Kidney (tissue), 14 donors: ENCODE data around the gene NEURL1B. TPM values are rescaled to one million over a fixed set of nuclear protein-coding genes. Genes with fewer than 3 reads are reported as not detected.

ENCODE experiments used
- DNase-seq, 5 donors: peaks; one replicate each; pipeline ENCODE4 v3.0.0-alpha.2; 2013 to 2020
- FAIRE-seq: peaks from 2 replicates; lab custom pipeline; 2012; peaks lifted over from hg19 to GRCh38; lab: Jason Lieb, UNC
- H3K27ac ChIP-seq, 2 donors: one replicate each; pipeline ENCODE4 v1.7.0; 2013; ENCODE audit warnings: low read depth in 2 of 2, low read length in 2 of 2, inconsistent platforms in 1 of 2
- H3K27me3 ChIP-seq: one replicate; pipeline ENCODE4 v1.7.1; 2013; ENCODE audit warnings: low read length, inconsistent platforms; ENCODE audit not compliant: control insufficient read depth, insufficient read depth
- H3K36me3 ChIP-seq, 3 donors: one replicate each; pipeline versions ENCODE4 v1.7.0 to v1.7.1; 2013; ENCODE audit warnings: low read length in 3 of 3, control low read depth in 1 of 3, inconsistent platforms in 1 of 3; ENCODE audit not compliant: insufficient read depth in 3 of 3, control insufficient read depth in 2 of 3
- H3K4me1 ChIP-seq, 3 donors: one replicate each; pipeline versions ENCODE4 v1.7.0 to v1.7.1; 2013; ENCODE audit warnings: low read length in 3 of 3, inconsistent platforms in 1 of 3, low read depth in 1 of 3; ENCODE audit not compliant: control insufficient read depth in 2 of 3, insufficient read depth in 2 of 3
- H3K4me3 ChIP-seq, 3 donors: one replicate each; pipeline versions ENCODE4 v1.7.0 to v1.8.1; 2013; ENCODE audit warnings: low read length in 3 of 3, control low read depth in 1 of 3, inconsistent platforms in 1 of 3
- H3K9ac ChIP-seq, 3 donors: one replicate each; pipeline versions ENCODE4 v1.7.0 to v1.7.1; 2013; ENCODE audit warnings: low read length in 3 of 3, control low read depth in 1 of 3, inconsistent platforms in 1 of 3
- H3K9me3 ChIP-seq, 3 donors: one replicate each; pipeline versions ENCODE4 v1.7.0 to v1.7.1; 2013; ENCODE audit warnings: low read length in 3 of 3, control low read depth in 1 of 3, inconsistent platforms in 1 of 3; ENCODE audit not compliant: control insufficient read depth in 2 of 3, insufficient read depth in 1 of 3
- intact Hi-C: fragments of 100-400 bp; cut with DNase I; formaldehyde crosslinking; loops from one replicate; pipeline ENCODE4 v1.11.1; 2022
- polyA plus RNA-seq: library from polyadenylated mRNA; stranded (reverse); fragments of 350-450 nt; fragmentation: Illumina TruSeq; extraction: RNeasy Lipid Tissue Mini Kit (QIAGEN cat#74804); gene quantifications from one replicate; pipeline ENCODE4 v1.2.3, GENCODE V29; 2014; ENCODE audit warnings: low read depth, low replicate concordance; ENCODE audit not compliant: insufficient read depth
- total RNA-seq: library from RNA; stranded (reverse); fragmentation: NEBNext Ultra II Directional; extraction: Animal tissue kit (Norgen Biotek cat#: 25700); gene quantifications from one replicate; pipeline ENCODE4 v1.2.1, GENCODE V29; 2021
- TF ChIP-seq, protein P1 (sequence below): IDR thresholded peaks from 3 replicates; pipeline ENCODE4 v1.5.1; 2012; ENCODE audit warnings: mild to moderate bottlenecking, moderate library complexity, borderline replicate concordance; ENCODE audit not compliant: insufficient read depth; ENCODE audit errors: extremely low read depth
- donor health status: control.
- donor health status: control.
- donor health status: control.
- donor health status: control.
- donor health status: control.
- donor health status: DM: yes; HTN: yes; CAD: no.
- donor health status: Normal renal cell carcinoma (clear cell type).

The NEURL1B gene
- total and polyA plus RNA-seq, 2 donors from 2014 or later, result 5.4 to 42.6 TPM

DNA sequence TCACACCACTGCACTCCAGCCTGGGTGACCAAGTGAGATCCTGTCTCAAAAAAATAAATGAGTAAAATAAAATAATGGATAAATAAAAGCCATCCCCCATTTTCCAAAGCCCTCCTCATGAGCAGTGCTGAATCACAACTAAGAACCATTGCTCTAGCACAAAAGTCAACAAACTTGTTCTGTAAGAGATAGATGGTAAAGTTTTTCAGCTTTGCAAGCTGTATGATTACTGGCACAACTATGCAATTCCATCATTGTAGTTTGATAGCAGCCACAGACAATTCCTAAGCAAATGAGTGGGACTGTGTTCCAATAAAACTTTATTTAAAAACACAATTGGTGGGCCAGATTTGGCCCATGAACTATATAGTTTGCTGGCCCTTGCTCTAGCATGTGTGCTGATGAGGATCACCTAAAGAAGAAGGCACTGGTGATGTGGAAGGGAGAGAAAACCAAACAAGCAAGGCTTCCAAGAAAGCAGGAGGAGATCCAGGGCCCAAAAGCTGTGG, 64.6 kb downstream of the NEURL1B start:
- TF ChIP-seq, protein P1, sequence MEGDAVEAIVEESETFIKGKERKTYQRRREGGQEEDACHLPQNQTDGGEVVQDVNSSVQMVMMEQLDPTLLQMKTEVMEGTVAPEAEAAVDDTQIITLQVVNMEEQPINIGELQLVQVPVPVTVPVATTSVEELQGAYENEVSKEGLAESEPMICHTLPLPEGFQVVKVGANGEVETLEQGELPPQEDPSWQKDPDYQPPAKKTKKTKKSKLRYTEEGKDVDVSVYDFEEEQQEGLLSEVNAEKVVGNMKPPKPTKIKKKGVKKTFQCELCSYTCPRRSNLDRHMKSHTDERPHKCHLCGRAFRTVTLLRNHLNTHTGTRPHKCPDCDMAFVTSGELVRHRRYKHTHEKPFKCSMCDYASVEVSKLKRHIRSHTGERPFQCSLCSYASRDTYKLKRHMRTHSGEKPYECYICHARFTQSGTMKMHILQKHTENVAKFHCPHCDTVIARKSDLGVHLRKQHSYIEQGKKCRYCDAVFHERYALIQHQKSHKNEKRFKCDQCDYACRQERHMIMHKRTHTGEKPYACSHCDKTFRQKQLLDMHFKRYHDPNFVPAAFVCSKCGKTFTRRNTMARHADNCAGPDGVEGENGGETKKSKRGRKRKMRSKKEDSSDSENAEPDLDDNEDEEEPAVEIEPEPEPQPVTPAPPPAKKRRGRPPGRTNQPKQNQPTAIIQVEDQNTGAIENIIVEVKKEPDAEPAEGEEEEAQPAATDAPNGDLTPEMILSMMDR, result no peak
- no peak overlapping the region for H3K27ac ChIP-seq
- H3K36me3 ChIP-seq, result no peaks in the 10 kb centered on the region
- no peak overlapping the region for H3K9ac ChIP-seq
- no peak overlapping the region for H3K4me3 ChIP-seq
- H3K4me1 ChIP-seq, result peaks cover 0 to 4% (median 3%) of the 10 kb centered on the region in 3 donors
- intact Hi-C loops, result no loop called here
- FAIRE-seq (no peak), DNase-seq (no peak)
- no peaks in the 10 kb centered on the region for H3K9me3 ChIP-seq
- H3K27me3 ChIP-seq, result no peaks in the 10 kb centered on the region

DNA sequence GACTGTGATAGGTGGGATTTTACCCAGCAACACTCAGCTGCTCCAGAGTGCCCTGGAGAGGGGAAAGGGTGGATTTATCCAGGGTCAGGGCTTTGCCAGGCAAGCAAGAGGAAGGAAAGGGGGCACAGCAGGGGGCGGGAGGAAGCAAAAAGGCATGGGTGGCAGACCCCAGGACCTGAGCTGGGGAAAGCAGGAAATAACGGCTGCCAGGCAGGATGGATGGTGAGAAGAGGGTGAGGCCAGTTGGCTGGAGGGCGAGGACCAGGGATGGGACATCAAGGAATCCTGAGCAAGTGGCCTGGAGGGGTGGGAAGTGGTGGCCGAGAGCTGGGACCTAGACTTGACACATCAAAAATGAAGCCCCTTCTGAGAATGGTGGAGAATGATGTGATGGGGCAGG, 65.7 kb downstream of the NEURL1B start:
- Histone ChIP-seq H3K27ac (no peak overlapping the region), H3K27me3 (no peaks in the 10 kb centered on the region), H3K9me3 (no peaks in the 10 kb centered on the region), H3K9ac (no peak overlapping the region), H3K4me3 (no peak overlapping the region), H3K4me1 (peaks cover 0 to under 1% (median 0%) of the 10 kb centered on the region in 3 donors), H3K36me3 (no peaks in the 10 kb centered on the region)
- peak in 1 of 5 donors; percentile 53 for DNase-seq
- FAIRE-seq, result no peak
- intact Hi-C loops, result no loop called here
- TF ChIP-seq, protein P1, result no peak

- Histone ChIP-seq H3K4me3 (no peak overlapping the region), H3K4me1 (no peaks in the 10 kb centered on the region), H3K27ac (no peak overlapping the region), H3K9me3 (no peaks in the 10 kb centered on the region), H3K9ac (no peak overlapping the region), H3K27me3 (no peaks in the 10 kb centered on the region), H3K36me3 (no peaks in the 10 kb centered on the region)
- intact Hi-C loops, result no loop called here
- FAIRE-seq (no peak), DNase-seq (peak; percentile 70 to 83 (median 71))
- TF ChIP-seq, protein P1, result peak; percentile 52
These were observed 66.5 kb downstream of the NEURL1B start for GRCh38 chr5:172707285-172708182.
